Fibroblast of villous mesenchyme (primary cell): ENCODE measurements around the gene ITGA5. TPM values are rescaled to one million over a fixed set of nuclear protein-coding genes. Genes with fewer than 3 reads are reported as not detected.
A peak's percentile ranks its signal among the peaks of the same experiment; 100 is the strongest.

Experiments
- DNase-seq: peaks from one replicate; pipeline ENCODE4 v3.0.0-alpha.2; 2010; ENCODE audit warnings: low read depth
- H3K4me3 ChIP-seq: 2 replicates; pipeline ENCODE4 v1.5.1; 2011; ENCODE audit warnings: low read depth, mild to moderate bottlenecking, low read length
- CTCF ChIP-seq: IDR thresholded peaks from 2 replicates; pipeline ENCODE4 v1.5.1; 2012; ENCODE audit warnings: low read depth, mild to moderate bottlenecking, low read length; ENCODE audit not compliant: insufficient read depth
- total RNA-seq: library from RNA; depleted of rRNA; stranded (reverse); fragments of >200 nt; gene quantifications from 2 replicates; pipeline ENCODE4 v1.2.3, GENCODE V29; 2012

ITGA5 gene
- total RNA-seq, 1 donor = 431 TPM

- H3K4me3 ChIP-seq = no peak overlapping the region
- DNase-seq = no peak
- TF ChIP-seq CTCF = no peak
Observed at GRCh38 chr12:54373649-54374561, 45.2 kb downstream of the ITGA5 start.

GRCh38 chr12:54372113-54372806 lies 46.8 kb downstream of the ITGA5 start:
- TF ChIP-seq CTCF = no peak
- DNase-seq = no peak
- no peak overlapping the region for H3K4me3 ChIP-seq

- TF ChIP-seq CTCF = no peak
- H3K4me3 ChIP-seq = no peak overlapping the region
- peak; percentile 48 for DNase-seq
Observed at GRCh38 chr12:54371328-54372112, 47.5 kb downstream of the ITGA5 start.

GRCh38 chr12:54370171-54370730 lies 48.8 kb downstream of the ITGA5 start:
- TF ChIP-seq CTCF = peak; percentile 92
- peak; percentile 84 for DNase-seq
- H3K4me3 ChIP-seq = peak overlapping the region; percentile 52

- no peak for DNase-seq
- H3K4me3 ChIP-seq = peak overlapping the region; percentile 52
- no peak for TF ChIP-seq CTCF
Observed at GRCh38 chr12:54369597-54370131, 49.4 kb downstream of the ITGA5 start.
